Measurements from ENCODE around the gene SLITRK4. TPM values are rescaled to one million over a fixed set of nuclear protein-coding genes. Genes with fewer than 3 reads are reported as not detected.

SLITRK4 gene, protein sequence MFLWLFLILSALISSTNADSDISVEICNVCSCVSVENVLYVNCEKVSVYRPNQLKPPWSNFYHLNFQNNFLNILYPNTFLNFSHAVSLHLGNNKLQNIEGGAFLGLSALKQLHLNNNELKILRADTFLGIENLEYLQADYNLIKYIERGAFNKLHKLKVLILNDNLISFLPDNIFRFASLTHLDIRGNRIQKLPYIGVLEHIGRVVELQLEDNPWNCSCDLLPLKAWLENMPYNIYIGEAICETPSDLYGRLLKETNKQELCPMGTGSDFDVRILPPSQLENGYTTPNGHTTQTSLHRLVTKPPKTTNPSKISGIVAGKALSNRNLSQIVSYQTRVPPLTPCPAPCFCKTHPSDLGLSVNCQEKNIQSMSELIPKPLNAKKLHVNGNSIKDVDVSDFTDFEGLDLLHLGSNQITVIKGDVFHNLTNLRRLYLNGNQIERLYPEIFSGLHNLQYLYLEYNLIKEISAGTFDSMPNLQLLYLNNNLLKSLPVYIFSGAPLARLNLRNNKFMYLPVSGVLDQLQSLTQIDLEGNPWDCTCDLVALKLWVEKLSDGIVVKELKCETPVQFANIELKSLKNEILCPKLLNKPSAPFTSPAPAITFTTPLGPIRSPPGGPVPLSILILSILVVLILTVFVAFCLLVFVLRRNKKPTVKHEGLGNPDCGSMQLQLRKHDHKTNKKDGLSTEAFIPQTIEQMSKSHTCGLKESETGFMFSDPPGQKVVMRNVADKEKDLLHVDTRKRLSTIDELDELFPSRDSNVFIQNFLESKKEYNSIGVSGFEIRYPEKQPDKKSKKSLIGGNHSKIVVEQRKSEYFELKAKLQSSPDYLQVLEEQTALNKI
- not detected for polyA plus RNA-seq (2012; ENCODE audit: missing spikeins)

DNA sequence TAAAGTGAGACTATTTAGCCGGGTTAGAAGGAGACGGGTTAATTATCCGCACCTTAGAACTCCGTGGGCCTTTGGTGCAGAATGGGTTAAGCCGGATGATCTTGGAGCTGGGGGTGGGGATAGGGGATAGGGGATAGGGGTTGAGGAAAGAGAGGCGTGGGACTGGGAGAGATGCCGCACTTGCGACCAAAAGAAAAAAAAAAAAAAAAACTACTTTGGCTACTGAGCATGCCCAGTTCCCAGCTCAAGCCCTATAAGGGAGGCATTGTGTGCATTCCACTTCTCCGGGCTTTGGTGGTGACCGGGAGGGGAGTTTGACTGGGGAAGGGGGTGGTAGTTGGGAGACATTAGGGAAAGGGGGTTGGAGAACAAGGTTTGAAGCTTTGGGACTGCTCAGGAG lies at the start of gene SLITRK4:
Gene SLITRK4, minus strand, starts transcription at position 187 of the 400 bp plus-strand sequence. CDS start 4,993 bp downstream, outside the sequence.
- FAIRE-seq (no peak), DNase-seq (ENCODE audit: insufficient read length) (no peak)
- TF ChIP-seq TAF1 (IDR thresholded peaks at IDR 0.05; ENCODE audit: borderline replicate concordance, low read depth, low read length) (no peak), POLR2AphosphoS5 (IDR thresholded peaks at IDR 0.05; ENCODE audit: low read depth, low read length) (no peak), POLR2A (IDR thresholded peaks at IDR 0.05; ENCODE audit: low read depth, low read length) (no peak)

- TF ChIP-seq TAF1 (IDR thresholded peaks at IDR 0.05; ENCODE audit: borderline replicate concordance, low read depth, low read length) (no peak), POLR2A (IDR thresholded peaks at IDR 0.05; ENCODE audit: low read depth, low read length) (no peak), POLR2AphosphoS5 (IDR thresholded peaks at IDR 0.05; ENCODE audit: low read depth, low read length) (no peak)
- FAIRE-seq (no peak), DNase-seq (ENCODE audit: insufficient read length) (no peak)
These were observed 47.6 kb upstream of the SLITRK4 start for GRCh38 chrX:143683486-143683885.

DNA sequence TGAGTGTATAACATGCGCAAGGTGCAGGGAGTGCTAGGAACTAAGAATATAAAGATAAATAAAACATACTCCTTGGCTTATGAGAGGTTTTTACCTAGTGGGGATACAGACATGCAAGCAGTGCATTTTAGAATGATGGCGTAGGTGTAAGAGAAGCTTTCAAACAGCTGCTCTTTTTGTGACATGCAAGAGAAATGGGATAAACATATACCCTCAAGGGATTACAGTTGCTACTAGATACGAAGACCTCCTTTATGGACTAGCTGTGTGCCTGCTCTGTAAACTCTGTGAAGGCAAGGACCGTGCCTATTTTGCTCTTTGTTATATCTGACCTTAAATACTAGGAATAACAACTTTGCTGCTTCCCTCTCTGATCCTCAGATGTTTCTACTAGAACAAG lies 39.0 kb upstream of the SLITRK4 start:
- no peak for FAIRE-seq

GRCh38 chrX:143669395-143669794 lies 33.5 kb upstream of the SLITRK4 start:
- TF ChIP-seq POLR2A (IDR thresholded peaks at IDR 0.05; ENCODE audit: low read depth, low read length) = no peak
- no peak for TF ChIP-seq POLR2AphosphoS5 (IDR thresholded peaks at IDR 0.05; ENCODE audit: low read depth, low read length)
- TF ChIP-seq TAF1 (IDR thresholded peaks at IDR 0.05; ENCODE audit: borderline replicate concordance, low read depth, low read length) = no peak
- DNase-seq (ENCODE audit: insufficient read length) (no peak), FAIRE-seq (no peak)

More for the DNA sequence above, 39.0 kb upstream of the SLITRK4 start:
- DNase-seq (ENCODE audit: insufficient read length) = no peak
- TF ChIP-seq POLR2A (IDR thresholded peaks at IDR 0.05; ENCODE audit: low read depth, low read length) = no peak
- no peak for TF ChIP-seq TAF1 (IDR thresholded peaks at IDR 0.05; ENCODE audit: borderline replicate concordance, low read depth, low read length)
- TF ChIP-seq POLR2AphosphoS5 (IDR thresholded peaks at IDR 0.05; ENCODE audit: low read depth, low read length) = no peak

- TF ChIP-seq TAF1 (IDR thresholded peaks at IDR 0.05; ENCODE audit: borderline replicate concordance, low read depth, low read length) (no peak), POLR2A (IDR thresholded peaks at IDR 0.05; ENCODE audit: low read depth, low read length) (no peak), POLR2AphosphoS5 (IDR thresholded peaks at IDR 0.05; ENCODE audit: low read depth, low read length) (no peak)
- no peak for DNase-seq (ENCODE audit: insufficient read length)
- peak; percentile 50 for FAIRE-seq
These were observed 28.4 kb upstream of the SLITRK4 start for GRCh38 chrX:143664302-143664701.

- TF ChIP-seq POLR2A (IDR thresholded peaks at IDR 0.05; ENCODE audit: low read depth, low read length) = no peak
- TF ChIP-seq POLR2AphosphoS5 (IDR thresholded peaks at IDR 0.05; ENCODE audit: low read depth, low read length) = no peak
- TF ChIP-seq TAF1 (IDR thresholded peaks at IDR 0.05; ENCODE audit: borderline replicate concordance, low read depth, low read length) = no peak
- DNase-seq (ENCODE audit: insufficient read length) (no peak), FAIRE-seq (no peak)
These were observed 27.9 kb upstream of the SLITRK4 start for GRCh38 chrX:143663755-143664154.

DNA sequence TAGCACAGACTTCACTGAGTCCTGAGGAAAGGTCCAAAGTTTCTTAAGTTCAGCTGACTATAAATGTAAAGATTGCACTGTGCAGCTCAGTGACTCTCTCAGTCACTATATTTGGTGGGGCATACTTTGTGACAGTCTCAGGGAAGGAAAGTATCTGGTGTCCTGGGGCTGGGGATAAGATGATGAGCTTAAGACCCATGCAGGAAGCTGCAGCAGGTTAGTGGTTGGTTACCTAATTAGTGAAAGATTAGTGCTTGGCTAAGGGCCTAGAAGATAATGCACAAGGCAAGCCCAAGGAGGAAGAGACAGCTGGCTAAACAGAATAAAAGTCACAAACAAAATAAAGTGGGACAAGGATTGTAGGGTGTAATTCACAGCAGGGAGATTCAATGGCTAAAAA lies 25.4 kb upstream of the SLITRK4 start:
- FAIRE-seq (no peak), DNase-seq (ENCODE audit: insufficient read length) (no peak)
- no peak for TF ChIP-seq POLR2A (IDR thresholded peaks at IDR 0.05; ENCODE audit: low read depth, low read length)
- TF ChIP-seq POLR2AphosphoS5 (IDR thresholded peaks at IDR 0.05; ENCODE audit: low read depth, low read length) = no peak
- no peak for TF ChIP-seq TAF1 (IDR thresholded peaks at IDR 0.05; ENCODE audit: borderline replicate concordance, low read depth, low read length)

GRCh38 chrX:143648705-143649104 lies 12.8 kb upstream of the SLITRK4 start:
- TF ChIP-seq TAF1 (IDR thresholded peaks at IDR 0.05; ENCODE audit: borderline replicate concordance, low read depth, low read length) = no peak
- TF ChIP-seq POLR2A (IDR thresholded peaks at IDR 0.05; ENCODE audit: low read depth, low read length) = no peak
- no peak for TF ChIP-seq POLR2AphosphoS5 (IDR thresholded peaks at IDR 0.05; ENCODE audit: low read depth, low read length)
- no peak for FAIRE-seq
- DNase-seq (ENCODE audit: insufficient read length) = no peak

- DNase-seq (ENCODE audit: insufficient read length) (no peak), FAIRE-seq (no peak)
- TF ChIP-seq POLR2A (IDR thresholded peaks at IDR 0.05; ENCODE audit: low read depth, low read length) = no peak
These were observed 6.5 kb upstream of the SLITRK4 start for GRCh38 chrX:143642426-143642825.

DNA sequence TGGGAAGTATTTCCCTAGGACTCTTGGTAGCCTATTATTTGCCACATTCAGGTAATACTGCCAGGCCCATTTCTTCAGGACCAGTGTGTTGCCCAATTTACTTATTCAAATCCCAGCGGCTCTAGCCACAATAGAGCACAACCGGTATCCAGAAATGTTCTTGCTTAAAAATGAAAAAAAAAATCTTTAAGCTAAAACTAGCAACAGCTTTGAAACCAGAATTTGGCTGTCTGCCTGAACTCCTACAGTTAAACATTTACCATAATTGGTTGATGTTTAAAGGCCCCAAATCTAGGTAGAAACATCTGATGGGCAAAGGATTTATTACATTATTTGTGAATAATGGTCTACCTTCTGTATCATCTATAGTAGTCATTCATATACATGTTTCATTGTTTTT lies 930 bp upstream of the SLITRK4 start:
- FAIRE-seq = no peak
- no peak for DNase-seq (ENCODE audit: insufficient read length)
- TF ChIP-seq TAF1 (IDR thresholded peaks at IDR 0.05; ENCODE audit: borderline replicate concordance, low read depth, low read length) (no peak), POLR2A (IDR thresholded peaks at IDR 0.05; ENCODE audit: low read depth, low read length) (no peak), POLR2AphosphoS5 (IDR thresholded peaks at IDR 0.05; ENCODE audit: low read depth, low read length) (no peak)

GRCh38 chrX:143634663-143635455 lies 1.0 kb downstream of the SLITRK4 start:
- DNase-seq (ENCODE audit: insufficient read length) (no peak), FAIRE-seq (no peak)
- TF ChIP-seq POLR2A (IDR thresholded peaks at IDR 0.05; ENCODE audit: low read depth, low read length) = no peak
- TF ChIP-seq TAF1 (IDR thresholded peaks at IDR 0.05; ENCODE audit: borderline replicate concordance, low read depth, low read length) = no peak

Data from GM12892 (cell line).